H1 (cell line): Measurements from ENCODE around the gene HERC5. TPM values are rescaled to one million over a fixed set of nuclear protein-coding genes. Genes with fewer than 3 reads are reported as not detected.
A peak's percentile ranks its signal among the peaks of the same experiment; 100 is the strongest.
"Not testable (repeated sequence)": the region's sequence is repeated elsewhere in the genome, so short reads cannot be mapped to it uniquely, and the experiment has no call there.

Experiments used
- CTCF ChIA-PET: fragments of 300-600 bp; sonication (Branson Sonifier 250); formaldehyde crosslinking; loops from one replicate; lab custom pipeline; 2021; ENCODE audit not compliant: partially characterized antibody; lab: Charles Lee
- POLR2A ChIA-PET: fragments of 300-600 bp; sonication (Branson Sonifier 250); formaldehyde crosslinking; loops from one replicate; lab custom pipeline; 2021; ENCODE audit warnings: inconsistent platforms; ENCODE audit not compliant: partially characterized antibody; lab: Charles Lee
- DNase-seq, 2 experiments: peaks; one replicate each; pipeline versions ENCODE4 v3.0.0 to v3.0.0-alpha.2; 2010 to 2022; ENCODE audit warnings: low spot score in 2 of 2, low read depth in 1 of 2, mixed read lengths in 1 of 2
- FAIRE-seq: peaks from 2 replicates; lab custom pipeline; 2011; peaks lifted over from hg19 to GRCh38; lab: Jason Lieb, UNC
- H2AFZ ChIP-seq: 2 replicates; pipeline ENCODE4 v1.8.1; 2012; ENCODE audit warnings: low read length, inconsistent platforms
- H2AK5ac ChIP-seq: 2 replicates; pipeline ENCODE4 v1.6.1; 2013; ENCODE audit warnings: low read depth, low read length
- H2BK120ac ChIP-seq: replicated peaks from 2 replicates; pipeline ENCODE3; 2013; ENCODE audit warnings: low read depth, low read length, inconsistent platforms
- H2BK12ac ChIP-seq: 2 replicates; pipeline ENCODE4 v1.6.1; 2013; ENCODE audit warnings: low read depth, low read length
- H2BK15ac ChIP-seq: 2 replicates; pipeline ENCODE4 v1.6.1; 2013; ENCODE audit warnings: low read length
- H2BK20ac ChIP-seq: 2 replicates; pipeline ENCODE4 v1.6.1; 2013; ENCODE audit warnings: low read length
- H2BK5ac ChIP-seq: 2 replicates; pipeline ENCODE4 v1.6.1; 2013; ENCODE audit warnings: low read depth, low read length
- H3K14ac ChIP-seq: 2 replicates; pipeline ENCODE4 v1.6.1; 2013; ENCODE audit warnings: inconsistent platforms; ENCODE audit not compliant: insufficient read length
- H3K18ac ChIP-seq: 2 replicates; pipeline ENCODE4 v1.6.1; 2013; ENCODE audit warnings: low read length; ENCODE audit errors: extremely low read depth
- H3K23ac ChIP-seq: 2 replicates; pipeline ENCODE4 v1.6.1; 2013; ENCODE audit warnings: inconsistent platforms; ENCODE audit not compliant: insufficient read length
- H3K23me2 ChIP-seq: 2 replicates; pipeline ENCODE4 v1.6.1; 2013; ENCODE audit warnings: low read depth, low read length
- H3K27ac ChIP-seq: 2 replicates; pipeline ENCODE4 v1.6.1; 2011; ENCODE audit warnings: low read depth, low read length, inconsistent platforms
- H3K27me3 ChIP-seq, 4 experiments: replicated peaks in 1 of 4; 1 replicate in 1 of 4; 2 replicates in 3 of 4; pipeline versions ENCODE4 v1.6.1 to v1.8.1; 2011 to 2013; ENCODE audit warnings: low read length in 3 of 4, mild to moderate bottlenecking in 3 of 4, inconsistent platforms in 2 of 4, mixed read lengths in 2 of 4, moderate library complexity in 1 of 4; ENCODE audit not compliant: control insufficient read depth in 3 of 4, insufficient read depth in 3 of 4; ENCODE audit errors: extremely low read depth in 1 of 4
- H3K36me3 ChIP-seq, 4 experiments: 2 replicates each; pipeline versions ENCODE4 v1.6.1 to v1.8.1; 2011 to 2013; ENCODE audit warnings: mild to moderate bottlenecking in 4 of 4, low read length in 3 of 4, moderate library complexity in 2 of 4, control low read depth in 1 of 4, inconsistent platforms in 1 of 4; ENCODE audit not compliant: insufficient read depth in 4 of 4, control insufficient read depth in 2 of 4
- H3K4ac ChIP-seq: replicated peaks from 2 replicates; pipeline ENCODE3; 2013; ENCODE audit warnings: low read length, low read depth, mixed read lengths, inconsistent platforms; ENCODE audit not compliant: insufficient read length
- H3K4me1 ChIP-seq, 4 experiments: replicated peaks in 1 of 4; 1 replicate in 1 of 4; 2 replicates in 3 of 4; pipeline versions ENCODE4 v1.6.1 to v1.8.1; 2011 to 2013; ENCODE audit warnings: low read length in 3 of 4, inconsistent platforms in 2 of 4, mixed read lengths in 1 of 4; ENCODE audit not compliant: insufficient read depth in 4 of 4, control insufficient read depth in 3 of 4
- H3K4me2 ChIP-seq, 2 experiments: 2 replicates each; pipeline versions ENCODE4 v1.6.1 to v1.8.1; 2011 to 2013; ENCODE audit warnings: low read depth in 2 of 2, low read length in 2 of 2, control low read depth in 1 of 2, inconsistent platforms in 1 of 2, mild to moderate bottlenecking in 1 of 2; ENCODE audit not compliant: insufficient read depth in 1 of 2
- H3K4me3 ChIP-seq, 4 experiments: fragments of 200-600, 300-600 bp in 1 of 4; sonication (generic), shearing (Covaris generic), sonication (Bioruptor Twin) in 1 of 4; 2 replicates each; pipeline versions ENCODE4 v1.5.1 to v1.8.1; 2011 to 2016; ENCODE audit warnings: low read length in 4 of 4, low read depth in 3 of 4, control low read depth in 2 of 4, inconsistent platforms in 2 of 4, mild to moderate bottlenecking in 2 of 4, mixed read lengths in 1 of 4, moderate library complexity in 1 of 4; ENCODE audit not compliant: insufficient read depth in 2 of 4; ENCODE audit errors: extremely low read depth in 1 of 4
- H3K56ac ChIP-seq: replicated peaks from 2 replicates; pipeline ENCODE3; 2013; ENCODE audit warnings: low read depth, mild to moderate bottlenecking, mixed read lengths, low read length, inconsistent platforms; ENCODE audit not compliant: insufficient read length
- H3K79me1 ChIP-seq: 2 replicates; pipeline ENCODE4 v1.6.1; 2013; ENCODE audit warnings: low read depth, low read length, control low read depth
- H3K79me2 ChIP-seq, 2 experiments: 2 replicates each; pipeline versions ENCODE4 v1.6.1 to v1.8.1; 2012 to 2013; ENCODE audit warnings: low read length in 2 of 2, mild to moderate bottlenecking in 2 of 2, inconsistent platforms in 1 of 2; ENCODE audit not compliant: insufficient read depth in 2 of 2, control insufficient read depth in 1 of 2
- H3K9ac ChIP-seq, 4 experiments: replicated peaks in 1 of 4; 1 replicate in 1 of 4; 2 replicates in 3 of 4; pipeline versions ENCODE4 v1.6.1 to v1.8.1; 2011 to 2013; ENCODE audit warnings: low read depth in 3 of 4, low read length in 3 of 4, control low read depth in 2 of 4, mild to moderate bottlenecking in 2 of 4, moderate library complexity in 2 of 4, inconsistent platforms in 1 of 4; ENCODE audit errors: extremely low read depth in 1 of 4
- H3K9me3 ChIP-seq, 2 experiments: 2 replicates each; pipeline versions ENCODE4 v1.6.1 to v1.8.1; 2012 to 2013; ENCODE audit warnings: mild to moderate bottlenecking in 2 of 2, moderate library complexity in 2 of 2, control low read depth in 1 of 2, inconsistent platforms in 1 of 2, low read depth in 1 of 2, low read length in 1 of 2, mixed read lengths in 1 of 2; ENCODE audit not compliant: insufficient read depth in 2 of 2
- H4K20me1 ChIP-seq, 2 experiments: replicated peaks in 1 of 2; 2 replicates each; pipeline versions ENCODE3 to v1.8.1; 2011 to 2013; ENCODE audit warnings: inconsistent platforms in 2 of 2, low read length in 2 of 2, mild to moderate bottlenecking in 1 of 2; ENCODE audit not compliant: insufficient read depth in 2 of 2, control insufficient read depth in 1 of 2
- H4K5ac ChIP-seq: 2 replicates; pipeline ENCODE4 v1.6.1; 2013; ENCODE audit warnings: low read length, low read depth, mixed read lengths, inconsistent platforms; ENCODE audit not compliant: insufficient read length
- H4K8ac ChIP-seq: 2 replicates; pipeline ENCODE4 v1.8.0; 2013; ENCODE audit warnings: mild to moderate bottlenecking, moderate library complexity, low read length, inconsistent platforms; ENCODE audit not compliant: insufficient read depth; ENCODE audit errors: extremely low read depth
- H4K91ac ChIP-seq: replicated peaks from 2 replicates; pipeline ENCODE3; 2013; ENCODE audit warnings: low read length, mixed read lengths, inconsistent platforms; ENCODE audit not compliant: insufficient read length
- CTCF ChIP-seq, 3 experiments: IDR thresholded peaks; 1 replicate in 2 of 3; 2 replicates in 1 of 3; pipeline versions ENCODE4 v1.5.1 to v1.6.1; 2011; ENCODE audit warnings: low read length in 3 of 3, mild to moderate bottlenecking in 3 of 3, inconsistent platforms in 2 of 3, low read depth in 1 of 3, moderate library complexity in 1 of 3; ENCODE audit not compliant: insufficient read depth in 1 of 3; ENCODE audit errors: control extremely low read depth in 1 of 3
- RAD21 ChIP-seq, 2 experiments: IDR thresholded peaks in 1 of 2; conservative IDR thresholded peaks in 1 of 2; 2 replicates each; pipeline ENCODE4 v1.6.1; 2011; ENCODE audit warnings: low read depth in 2 of 2, low read length in 2 of 2, improper control_type of control experiment in 1 of 2, inconsistent platforms in 1 of 2, mild to moderate bottlenecking in 1 of 2, moderate library complexity in 1 of 2
- WGBS, 2 experiments: shearing (Covaris generic) in 1 of 2; methylation state at CpG; one replicate each; pipeline versions ENCODE4 v1.1.6 to v1.1.7; 2013 to 2015; ENCODE audit warnings: low lambda C conversion rate in 2 of 2, mixed read lengths in 2 of 2, inconsistent platforms in 1 of 2, low coverage in 1 of 2, missing lambda C conversion rate in 1 of 2; ENCODE audit not compliant: insufficient replicate concordance in 2 of 2, insufficient coverage in 1 of 2, insufficient read length in 1 of 2; ENCODE audit errors: extremely low coverage in 1 of 2, missing lambda C conversion rate in 1 of 2; 5-methylcytosine and 5-hydroxymethylcytosine counted together
- polyA plus RNA-seq, 7 experiments: library from polyadenylated mRNA; depleted of rRNA in 3 of 7; stranded (reverse) in 5 of 7; unstranded in 2 of 7; fragments of >200 nt in 5 of 7; fragments of 200-250 nt in 2 of 7; gene quantifications; 1 replicate in 5 of 7; 2 replicates in 1 of 7; 4 replicates in 1 of 7; pipeline versions ENCODE4 v1.2.1 to v1.2.3, GENCODE V29; 2011 to 2013; ENCODE audit warnings: missing spikeins in 2 of 7, mixed read lengths in 2 of 7
- total RNA-seq: library from RNA; stranded (reverse); fragmentation: NEBNext Ultra II Directional; extraction: Animal tissue kit (Norgen Biotek cat#: 25700); gene quantifications from 2 replicates; pipeline ENCODE4 v1.2.1, GENCODE V29; 2021

Gene HERC5
- total and polyA plus RNA-seq, 2 of the 8 experiments (the other 6 are each of a cell fraction or from before 2014, with no cell fraction given): 6.6 to 20.7 TPM

- H2BK15ac ChIP-seq, H3K27me3 ChIP-seq, H2BK12ac ChIP-seq, H3K27ac ChIP-seq, POLR2A ChIA-PET, H3K14ac ChIP-seq, H2BK5ac ChIP-seq, H2AK5ac ChIP-seq, H3K9ac ChIP-seq, H3K56ac ChIP-seq, FAIRE-seq, H4K8ac ChIP-seq, H4K91ac ChIP-seq, H4K20me1 ChIP-seq, H4K5ac ChIP-seq, H3K4ac ChIP-seq, H3K23me2 ChIP-seq, H3K23ac ChIP-seq, H3K18ac ChIP-seq, H2BK120ac ChIP-seq, H3K4me2 ChIP-seq, H3K79me2 ChIP-seq, H3K36me3 ChIP-seq, H3K4me1 ChIP-seq, H3K4me3 ChIP-seq, H3K79me1 ChIP-seq, H2BK20ac ChIP-seq, H3K9me3 ChIP-seq: not testable (repeated sequence)
- WGBS, 2 experiments: 68% methylated on average over 7 of the region's 9 CpGs; no CpG with 5 or more reads in 1 of the 2 experiments
- CTCF ChIA-PET: interaction anchor here (0.6 to 2.8 kb wide), 35 partner anchors 9 to 342 kb away, joined by 3 to 29 read pairs (median 4); partner anchors contain the start of gene PYURF
- peak; percentile 47 to 57 (median 51) for TF ChIP-seq CTCF (IDR thresholded peaks at IDR 0.05; ENCODE audit: control extremely low read depth in 1 of 3, insufficient read depth in 1 of 3, low read depth in 1 of 3, low read length in 3 of 3)
- peak; percentile 53 to 68 for TF ChIP-seq RAD21 (IDR thresholded peaks at IDR 0.05 in 1 of 2, conservative IDR thresholded peaks at IDR 0.05 in 1 of 2; ENCODE audit: low read depth in 2 of 2, low read length in 2 of 2)
- peak overlapping the region; percentile 89 for H2AFZ ChIP-seq
- peak in 1 of 2 experiments; percentile 86 for DNase-seq
Observed at GRCh38 chr4:88539322-88540068, 82.6 kb downstream of the HERC5 start.
